OCI-LY1 (cell line): ENCODE measurements around the gene RAD9B.

Source experiments
- EZH2 ChIP-seq: fragments of 200-600 bp; sonication (generic), shearing (Covaris generic); IDR thresholded peaks from 2 replicates; pipeline ENCODE4 v1.8.0; 2017; ENCODE audit warnings: borderline replicate concordance, mixed run types, mild to moderate bottlenecking, antibody characterized with exemption, low read length, moderate library complexity, mixed read lengths
- TF ChIP-seq, protein P1 (sequence below): fragments of 200-600 bp; sonication (generic), shearing (Covaris generic); IDR thresholded peaks from 2 replicates; pipeline ENCODE4 v1.5.1; 2017; ENCODE audit warnings: mild to moderate bottlenecking, antibody characterized with exemption, low read length, moderate library complexity, mixed read lengths

DNA sequence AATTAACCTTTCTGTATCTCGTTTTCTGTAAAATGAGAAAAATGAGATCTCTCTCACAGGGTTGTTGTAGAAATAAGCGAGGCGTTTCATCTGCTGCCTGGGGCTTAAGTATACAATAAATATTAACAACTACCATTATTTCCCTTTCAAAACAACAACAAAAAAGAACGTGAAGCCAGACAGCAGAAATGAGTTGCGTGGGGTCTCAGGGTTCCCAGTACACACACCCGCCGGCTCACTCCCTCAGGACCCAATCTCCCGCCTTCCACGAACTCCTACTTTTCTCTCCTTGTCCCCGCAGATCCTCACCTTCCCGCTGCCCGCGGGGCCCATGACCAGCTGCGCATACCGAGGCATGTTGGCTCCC lies 34.3 kb upstream of the RAD9B start:
- TF ChIP-seq, protein P1, sequence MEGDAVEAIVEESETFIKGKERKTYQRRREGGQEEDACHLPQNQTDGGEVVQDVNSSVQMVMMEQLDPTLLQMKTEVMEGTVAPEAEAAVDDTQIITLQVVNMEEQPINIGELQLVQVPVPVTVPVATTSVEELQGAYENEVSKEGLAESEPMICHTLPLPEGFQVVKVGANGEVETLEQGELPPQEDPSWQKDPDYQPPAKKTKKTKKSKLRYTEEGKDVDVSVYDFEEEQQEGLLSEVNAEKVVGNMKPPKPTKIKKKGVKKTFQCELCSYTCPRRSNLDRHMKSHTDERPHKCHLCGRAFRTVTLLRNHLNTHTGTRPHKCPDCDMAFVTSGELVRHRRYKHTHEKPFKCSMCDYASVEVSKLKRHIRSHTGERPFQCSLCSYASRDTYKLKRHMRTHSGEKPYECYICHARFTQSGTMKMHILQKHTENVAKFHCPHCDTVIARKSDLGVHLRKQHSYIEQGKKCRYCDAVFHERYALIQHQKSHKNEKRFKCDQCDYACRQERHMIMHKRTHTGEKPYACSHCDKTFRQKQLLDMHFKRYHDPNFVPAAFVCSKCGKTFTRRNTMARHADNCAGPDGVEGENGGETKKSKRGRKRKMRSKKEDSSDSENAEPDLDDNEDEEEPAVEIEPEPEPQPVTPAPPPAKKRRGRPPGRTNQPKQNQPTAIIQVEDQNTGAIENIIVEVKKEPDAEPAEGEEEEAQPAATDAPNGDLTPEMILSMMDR = no peak
- no peak for TF ChIP-seq EZH2
